Lung (tissue), 12 donors: Measurements from ENCODE around the gene IGSF6. TPM values are rescaled to one million over a fixed set of nuclear protein-coding genes. Genes with fewer than 3 reads are reported as not detected.

Experiments used
- ATAC-seq: fragments of 200-7000 bp; cut with Tn5 transposase; one replicate; pipeline ENCODE4 v1.9.1; 2020; ENCODE audit warnings: moderate number of reproducible peaks; ENCODE audit not compliant: insufficient read depth, low FRiP score
- DNase-seq, 3 donors: peaks; one replicate each; pipeline ENCODE4 v3.0.0-alpha.2; 2013 to 2017
- H3K27ac ChIP-seq, 2 donors: one replicate each; pipeline ENCODE4 v1.5.1; 2013; ENCODE audit warnings: mild to moderate bottlenecking in 2 of 2, moderate library complexity in 2 of 2, control low read depth in 1 of 2, inconsistent platforms in 1 of 2, low read depth in 1 of 2, low read length in 1 of 2
- H3K27me3 ChIP-seq, 3 donors: one replicate each; pipeline ENCODE4 v1.5.1; 2013; ENCODE audit warnings: low read length in 2 of 3; ENCODE audit not compliant: control insufficient read depth in 3 of 3, insufficient read depth in 3 of 3
- H3K36me3 ChIP-seq, 4 donors: one replicate each; pipeline ENCODE4 v1.5.1; 2013; ENCODE audit warnings: low read length in 4 of 4, mild to moderate bottlenecking in 1 of 4, moderate library complexity in 1 of 4; ENCODE audit not compliant: control insufficient read depth in 4 of 4, insufficient read depth in 4 of 4
- H3K4me1 ChIP-seq, 5 donors: one replicate each; pipeline ENCODE4 v1.5.1; 2013; ENCODE audit warnings: low read length in 5 of 5, mild to moderate bottlenecking in 2 of 5, moderate library complexity in 1 of 5; ENCODE audit not compliant: control insufficient read depth in 5 of 5, insufficient read depth in 5 of 5
- H3K4me3 ChIP-seq: one replicate; pipeline ENCODE4 v1.5.1; 2013; ENCODE audit warnings: mild to moderate bottlenecking, control low read depth, moderate library complexity
- H3K9ac ChIP-seq, 2 donors: one replicate each; pipeline ENCODE4 v1.5.1; 2013; ENCODE audit warnings: low read length in 2 of 2, control low read depth in 1 of 2; ENCODE audit not compliant: insufficient read depth in 1 of 2
- H3K9me3 ChIP-seq, 4 donors: one replicate each; pipeline ENCODE4 v1.5.1; 2013; ENCODE audit warnings: low read length in 3 of 4, mild to moderate bottlenecking in 1 of 4, moderate library complexity in 1 of 4; ENCODE audit not compliant: control insufficient read depth in 4 of 4, insufficient read depth in 3 of 4
- CTCF ChIP-seq: IDR thresholded peaks from 2 replicates; pipeline ENCODE4 v1.5.1; 2012; ENCODE audit warnings: mild to moderate bottlenecking; ENCODE audit errors: control extremely low read depth, extremely low read depth
- WGBS, 2 donors: extraction: QIAGEN DNeasy Blood & Tissue Kit; methylation state at CpG; one replicate each; pipeline ENCODE4 v1.1.7; 2013; 5-methylcytosine and 5-hydroxymethylcytosine counted together
- polyA plus RNA-seq, 2 donors: library from polyadenylated mRNA; stranded (reverse); fragments of 200-250 nt; gene quantifications; one replicate each; pipeline ENCODE4 v1.2.1, GENCODE V29; 2013
- total RNA-seq, 2 donors: library from RNA; depleted of rRNA in 1 of 2; stranded (reverse); fragments of >200 nt in 1 of 2; gene quantifications; one replicate each; pipeline ENCODE4 v1.2.1, GENCODE V29; 2014 to 2021
- donor health status: control.
- donor health status: control.
- donor health status: Bipolar disorder and iron deficiency.
- donor health status: healthy.
- donor health status: DM: yes; HTN: yes; CAD: no.

The IGSF6 gene
- total and polyA plus RNA-seq, 4 donors = 12.2 to 54.3 (median 38.8) TPM

- H3K27ac ChIP-seq = no peak overlapping the region
- 97 to 100% methylated on average over 4 of the region's 4 CpGs for WGBS, 2 donors
Observed at GRCh38 chr16:21613361-21613760, 39.0 kb downstream of the IGSF6 start.

GRCh38 chr16:21611556-21612384 lies 40.6 kb downstream of the IGSF6 start:
- Histone ChIP-seq H3K9ac (peak overlapping the region in 1 of 2 donors; percentile 14), H3K27ac (peak overlapping the region in 1 of 2 donors; percentile 82), H3K9me3 (no peaks in the 10 kb centered on the region), H3K4me3 (no peak overlapping the region), H3K4me1 (peaks cover 5 to 22% (median 9%) of the 10 kb centered on the region in 5 donors), H3K27me3 (no peaks in the 10 kb centered on the region), H3K36me3 (peaks cover 0 to 1% (median 0%) of the 10 kb centered on the region in 4 donors)
- ATAC-seq (peak; percentile 57), DNase-seq (peak in 2 of 3 donors; percentile 22 to 32)
- no peak for TF ChIP-seq CTCF
- WGBS, 2 donors = 29 to 31% methylated on average over 7 of the region's 7 CpGs

More at GRCh38 chr16:21613361-21613760, 39.0 kb downstream of the IGSF6 start:
- H3K9ac ChIP-seq = no peak overlapping the region
- DNase-seq (no peak), ATAC-seq (no peak)
- H3K4me1 ChIP-seq = peaks cover 3 to 22% (median 9%) of the 10 kb centered on the region in 5 donors
- H3K36me3 ChIP-seq = peaks cover 0 to 1% (median 0%) of the 10 kb centered on the region in 4 donors
- no peak for TF ChIP-seq CTCF
- H3K4me3 ChIP-seq = no peak overlapping the region
- no peaks in the 10 kb centered on the region for H3K9me3 ChIP-seq
- H3K27me3 ChIP-seq = no peaks in the 10 kb centered on the region

GRCh38 chr16:21611198-21611555 lies 41.2 kb downstream of the IGSF6 start:
- Histone ChIP-seq H3K4me1 (peaks cover 5 to 22% (median 9%) of the 10 kb centered on the region in 5 donors), H3K27ac (no peak overlapping the region), H3K36me3 (peaks cover 0 to 1% (median 0%) of the 10 kb centered on the region in 4 donors), H3K4me3 (no peak overlapping the region), H3K9me3 (no peaks in the 10 kb centered on the region), H3K27me3 (no peaks in the 10 kb centered on the region), H3K9ac (no peak overlapping the region)
- TF ChIP-seq CTCF = no peak
- no peak for ATAC-seq
- WGBS, 2 donors = 18 to 24% methylated on average over 4 of the region's 4 CpGs
- DNase-seq = no peak
